ENCODE measurements around the gene OR52I2.

The OR52I2 gene

GRCh38 chr11:4607096-4607495, 25.6 kb downstream of the OR52I2 start:
- H4K20me1 ChIP-seq (ENCODE audit: control insufficient read depth, insufficient read depth, low read depth, low read length) = no peaks in the 10 kb centered on the region
- no peaks in the 10 kb centered on the region for H3F3A ChIP-seq (ENCODE audit: control insufficient read depth, insufficient read depth)
- no peak for TF ChIP-seq CTCF (IDR thresholded peaks at IDR 0.05; ENCODE audit: low read depth, low read length, poor library complexity, severe bottlenecking)
- no peak for TF ChIP-seq EZH2phosphoT487 (IDR thresholded peaks at IDR 0.05; ENCODE audit: borderline replicate concordance, low read length)
- peaks cover 12% of the 10 kb centered on the region for H3K36me3 ChIP-seq (ENCODE audit: control insufficient read depth, low read length)
- peaks cover 19% of the 10 kb centered on the region for H3K4me1 ChIP-seq (ENCODE audit: control insufficient read depth, low read length)
- peaks cover 9% of the 10 kb centered on the region for H3K79me2 ChIP-seq (ENCODE audit: control insufficient read depth, low read length)
- peak overlapping the region; percentile 75 for H3K4me2 ChIP-seq (ENCODE audit: low read length)
- H3K9me3 ChIP-seq (ENCODE audit: control insufficient read depth, insufficient read depth, low read length) = peaks cover 6% of the 10 kb centered on the region; the same call in 1 of the 2 replicates
- no peak overlapping the region for H3K27ac ChIP-seq (ENCODE audit: low read depth, low read length)
- peak overlapping the region; percentile 75 for H3K4me3 ChIP-seq (ENCODE audit: low read length)
- no peaks in the 10 kb centered on the region for H3K27me3 ChIP-seq (ENCODE audit: control insufficient read depth, low read length)
- H3K9me2 ChIP-seq (replicated peaks; ENCODE audit: control insufficient read depth, low read length) = no peaks in the 10 kb centered on the region

GRCh38 chr11:4607781-4608666, 26.5 kb downstream of the OR52I2 start, which contains the start of gene TRIM68:
TSS of gene TRIM68 (minus strand) at chr11:4608231. CDS start at chr11:4605504, 2,727 bp downstream.
- peak within 1 kb of the TSS; percentile 75 for H3K4me3 ChIP-seq (ENCODE audit: low read length)
- peak within 1 kb of the TSS; percentile 12 for H3K27ac ChIP-seq (ENCODE audit: low read depth, low read length)
- H3K27me3 ChIP-seq (ENCODE audit: control insufficient read depth, low read length) = no peaks in the 10 kb centered on the region
- no peaks in the 10 kb centered on the region for H3K9me2 ChIP-seq (replicated peaks; ENCODE audit: control insufficient read depth, low read length)
- H3K79me2 ChIP-seq (ENCODE audit: control insufficient read depth, low read length) = peaks cover 9% of the 10 kb centered on the region
- no peaks in the 10 kb centered on the region for H4K20me1 ChIP-seq (ENCODE audit: control insufficient read depth, insufficient read depth, low read depth, low read length)
- H3K36me3 ChIP-seq (ENCODE audit: control insufficient read depth, low read length) = peaks cover 4% of the 10 kb centered on the region
- H3K4me2 ChIP-seq (ENCODE audit: low read length) = peak within 1 kb of the TSS; percentile 75
- no peaks in the 10 kb centered on the region for H3F3A ChIP-seq (ENCODE audit: control insufficient read depth, insufficient read depth)
- peaks cover 19% of the 10 kb centered on the region for H3K4me1 ChIP-seq (ENCODE audit: control insufficient read depth, low read length)
- H3K9me3 ChIP-seq (ENCODE audit: control insufficient read depth, insufficient read depth, low read length) = peaks cover 6% of the 10 kb centered on the region; the same call in 1 of the 2 replicates
- no peak for TF ChIP-seq EZH2phosphoT487 (IDR thresholded peaks at IDR 0.05; ENCODE audit: borderline replicate concordance, low read length)
- TF ChIP-seq CTCF (IDR thresholded peaks at IDR 0.05; ENCODE audit: low read depth, low read length, poor library complexity, severe bottlenecking) = no peak

GRCh38 chr11:4610258-4610935, 28.9 kb downstream of the OR52I2 start:
- peaks cover 9% of the 10 kb centered on the region for H3K79me2 ChIP-seq (ENCODE audit: control insufficient read depth, low read length)
- no peak for TF ChIP-seq EZH2phosphoT487 (IDR thresholded peaks at IDR 0.05; ENCODE audit: borderline replicate concordance, low read length)
- TF ChIP-seq CTCF (IDR thresholded peaks at IDR 0.05; ENCODE audit: low read depth, low read length, poor library complexity, severe bottlenecking) = no peak
- H3K4me1 ChIP-seq (ENCODE audit: control insufficient read depth, low read length) = peaks cover 19% of the 10 kb centered on the region
- no peaks in the 10 kb centered on the region for H3F3A ChIP-seq (ENCODE audit: control insufficient read depth, insufficient read depth)
- peak overlapping the region; percentile 24 for H3K4me2 ChIP-seq (ENCODE audit: low read length)
- H4K20me1 ChIP-seq (ENCODE audit: control insufficient read depth, insufficient read depth, low read depth, low read length) = no peaks in the 10 kb centered on the region
- no peaks in the 10 kb centered on the region for H3K36me3 ChIP-seq (ENCODE audit: control insufficient read depth, low read length)
- no peak overlapping the region for H3K27ac ChIP-seq (ENCODE audit: low read depth, low read length)
- no peaks in the 10 kb centered on the region for H3K9me2 ChIP-seq (replicated peaks; ENCODE audit: control insufficient read depth, low read length)
- H3K27me3 ChIP-seq (ENCODE audit: control insufficient read depth, low read length) = no peaks in the 10 kb centered on the region
- no peak overlapping the region for H3K4me3 ChIP-seq (ENCODE audit: low read length)
- H3K9me3 ChIP-seq (ENCODE audit: control insufficient read depth, insufficient read depth, low read length) = peaks cover 6% of the 10 kb centered on the region; the same call in 1 of the 2 replicates
